T-helper 2 cell treated with Interferon-gamma antibody and Interleukin-4, amounts not matched to agents 5 μg/mL and 100 μg/mL, for 36 hours (primary cell): ENCODE data around the gene DOCK9.

ENCODE experiments used
- DNase-seq: peaks from one replicate; pipeline ENCODE4 v3.0.0; 2021; ENCODE audit warnings: low spot score
- H3K27ac Mint-ChIP-seq: one replicate; pipeline ENCODE4 v1.8.0; 2021; ENCODE audit warnings: mild to moderate bottlenecking, mixed read lengths
- H3K27me3 Mint-ChIP-seq: one replicate; pipeline ENCODE4 v1.8.0; 2021; ENCODE audit warnings: low read depth, mixed read lengths
- H3K36me3 Mint-ChIP-seq: one replicate; pipeline ENCODE4 v1.8.0; 2021; ENCODE audit warnings: low read depth, mixed read lengths
- H3K4me1 Mint-ChIP-seq: one replicate; pipeline ENCODE4 v1.8.0; 2021; ENCODE audit warnings: low read depth, mixed read lengths
- H3K4me3 Mint-ChIP-seq: one replicate; pipeline ENCODE4 v1.8.0; 2022; ENCODE audit warnings: mild to moderate bottlenecking, moderate library complexity, mixed read lengths
- H3K9me3 Mint-ChIP-seq: one replicate; pipeline ENCODE4 v1.8.0; 2021; ENCODE audit warnings: mixed read lengths

DOCK9 gene

GRCh38 chr13:98919566-98919965 lies 58.3 kb downstream of the DOCK9 start:
- Mint-ChIP-seq H3K4me1 (peaks cover 25% of the 10 kb centered on the region), H3K36me3 (peaks cover 59% of the 10 kb centered on the region), H3K9me3 (no peaks in the 10 kb centered on the region), H3K4me3 (peak overlapping the region; percentile 5), H3K27me3 (no peaks in the 10 kb centered on the region), H3K27ac (peak overlapping the region; percentile 31)
- DNase-seq: peak; percentile 30

GRCh38 chr13:98918771-98919170 lies 59.1 kb downstream of the DOCK9 start:
- Mint-ChIP-seq H3K27ac (peak overlapping the region; percentile 58), H3K27me3 (no peaks in the 10 kb centered on the region), H3K36me3 (peaks cover 59% of the 10 kb centered on the region), H3K4me1 (peaks cover 25% of the 10 kb centered on the region), H3K9me3 (no peaks in the 10 kb centered on the region), H3K4me3 (peak overlapping the region; percentile 17)
- no peak for DNase-seq

- no peaks in the 10 kb centered on the region for H3K27me3 Mint-ChIP-seq
- no peak for DNase-seq
- H3K9me3 Mint-ChIP-seq: no peaks in the 10 kb centered on the region
- H3K36me3 Mint-ChIP-seq: peaks cover 56% of the 10 kb centered on the region
- peaks cover 32% of the 10 kb centered on the region for H3K4me1 Mint-ChIP-seq
- no peak overlapping the region for H3K4me3 Mint-ChIP-seq
- H3K27ac Mint-ChIP-seq: no peak overlapping the region
Measured at GRCh38 chr13:98917116-98917515, 60.7 kb downstream of the DOCK9 start.

GRCh38 chr13:98916403-98916802 lies 61.5 kb downstream of the DOCK9 start:
- Mint-ChIP-seq H3K27ac (no peak overlapping the region), H3K36me3 (peaks cover 49% of the 10 kb centered on the region), H3K9me3 (no peaks in the 10 kb centered on the region), H3K4me3 (no peak overlapping the region), H3K27me3 (no peaks in the 10 kb centered on the region), H3K4me1 (peaks cover 32% of the 10 kb centered on the region)
- DNase-seq: no peak

- Mint-ChIP-seq H3K27me3 (no peaks in the 10 kb centered on the region), H3K27ac (no peak overlapping the region), H3K36me3 (peaks cover 47% of the 10 kb centered on the region), H3K4me1 (peaks cover 35% of the 10 kb centered on the region), H3K9me3 (no peaks in the 10 kb centered on the region), H3K4me3 (no peak overlapping the region)
- DNase-seq: no peak
Measured at GRCh38 chr13:98915981-98916380, 61.9 kb downstream of the DOCK9 start.

GRCh38 chr13:98915563-98915962 lies 62.3 kb downstream of the DOCK9 start:
- Mint-ChIP-seq H3K9me3 (no peaks in the 10 kb centered on the region), H3K27ac (no peak overlapping the region), H3K27me3 (no peaks in the 10 kb centered on the region), H3K4me1 (peaks cover 38% of the 10 kb centered on the region), H3K4me3 (no peak overlapping the region), H3K36me3 (peaks cover 49% of the 10 kb centered on the region)
- no peak for DNase-seq

GRCh38 chr13:98913741-98914140 lies 64.1 kb downstream of the DOCK9 start:
- DNase-seq: no peak
- H3K4me3 Mint-ChIP-seq: no peak overlapping the region

GRCh38 chr13:98912846-98913245 lies 65.0 kb downstream of the DOCK9 start:
- Mint-ChIP-seq H3K36me3 (peaks cover 43% of the 10 kb centered on the region), H3K4me1 (peaks cover 34% of the 10 kb centered on the region), H3K27ac (no peak overlapping the region), H3K9me3 (no peaks in the 10 kb centered on the region), H3K27me3 (no peaks in the 10 kb centered on the region), H3K4me3 (no peak overlapping the region)
- DNase-seq: no peak

More at GRCh38 chr13:98913741-98914140, 64.1 kb downstream of the DOCK9 start:
- peaks cover 42% of the 10 kb centered on the region for H3K4me1 Mint-ChIP-seq
- no peaks in the 10 kb centered on the region for H3K9me3 Mint-ChIP-seq
- no peaks in the 10 kb centered on the region for H3K27me3 Mint-ChIP-seq
- H3K27ac Mint-ChIP-seq: no peak overlapping the region
- H3K36me3 Mint-ChIP-seq: peaks cover 48% of the 10 kb centered on the region

- peaks cover 37% of the 10 kb centered on the region for H3K36me3 Mint-ChIP-seq
- H3K4me3 Mint-ChIP-seq: peak overlapping the region; percentile 63
- no peaks in the 10 kb centered on the region for H3K9me3 Mint-ChIP-seq
- H3K27me3 Mint-ChIP-seq: no peaks in the 10 kb centered on the region
- peaks cover 34% of the 10 kb centered on the region for H3K4me1 Mint-ChIP-seq
- peak; percentile 46 for DNase-seq
- H3K27ac Mint-ChIP-seq: peak overlapping the region; percentile 92
Measured at GRCh38 chr13:98910501-98910951, 67.3 kb downstream of the DOCK9 start.

- Mint-ChIP-seq H3K4me3 (peak overlapping the region; percentile 39), H3K27me3 (no peaks in the 10 kb centered on the region), H3K9me3 (no peaks in the 10 kb centered on the region), H3K4me1 (peaks cover 35% of the 10 kb centered on the region), H3K27ac (peak overlapping the region; percentile 82), H3K36me3 (peaks cover 41% of the 10 kb centered on the region)
- peak; percentile 14 for DNase-seq
Measured at GRCh38 chr13:98909016-98909415, 68.8 kb downstream of the DOCK9 start.

- Mint-ChIP-seq H3K27ac (no peak overlapping the region), H3K9me3 (no peaks in the 10 kb centered on the region), H3K4me1 (peaks cover 28% of the 10 kb centered on the region), H3K4me3 (no peak overlapping the region), H3K27me3 (no peaks in the 10 kb centered on the region), H3K36me3 (peaks cover 43% of the 10 kb centered on the region)
- no peak for DNase-seq
Measured at GRCh38 chr13:98906746-98907502, 70.9 kb downstream of the DOCK9 start.

GRCh38 chr13:98905199-98905598 lies 72.7 kb downstream of the DOCK9 start:
- Mint-ChIP-seq H3K4me3 (no peak overlapping the region), H3K4me1 (peaks cover 17% of the 10 kb centered on the region), H3K27me3 (no peaks in the 10 kb centered on the region), H3K36me3 (peaks cover 49% of the 10 kb centered on the region), H3K27ac (no peak overlapping the region), H3K9me3 (no peaks in the 10 kb centered on the region)
- DNase-seq: no peak

GRCh38 chr13:98900442-98900841 lies 77.4 kb downstream of the DOCK9 start:
- peaks cover 68% of the 10 kb centered on the region for H3K36me3 Mint-ChIP-seq
- H3K9me3 Mint-ChIP-seq: no peaks in the 10 kb centered on the region
- H3K27me3 Mint-ChIP-seq: no peaks in the 10 kb centered on the region
- H3K4me3 Mint-ChIP-seq: no peak overlapping the region
- peaks cover 19% of the 10 kb centered on the region for H3K4me1 Mint-ChIP-seq
- no peak for DNase-seq
- H3K27ac Mint-ChIP-seq: no peak overlapping the region

- Mint-ChIP-seq H3K27ac (no peak overlapping the region), H3K27me3 (no peaks in the 10 kb centered on the region), H3K36me3 (peaks cover 61% of the 10 kb centered on the region), H3K4me3 (no peak overlapping the region), H3K9me3 (no peaks in the 10 kb centered on the region), H3K4me1 (peaks cover 19% of the 10 kb centered on the region)
- DNase-seq: no peak
Measured at GRCh38 chr13:98897706-98898105, 80.2 kb downstream of the DOCK9 start.

- H3K27me3 Mint-ChIP-seq: no peaks in the 10 kb centered on the region
- no peak overlapping the region for H3K4me3 Mint-ChIP-seq
- peaks cover 61% of the 10 kb centered on the region for H3K36me3 Mint-ChIP-seq
- DNase-seq: no peak
- peak overlapping the region; percentile 15 for H3K27ac Mint-ChIP-seq
- no peaks in the 10 kb centered on the region for H3K9me3 Mint-ChIP-seq
- H3K4me1 Mint-ChIP-seq: peaks cover 20% of the 10 kb centered on the region
Measured at GRCh38 chr13:98896868-98897144, 81.1 kb downstream of the DOCK9 start.
